HG03457 (cell line): ENCODE measurements around the gene CHID1.
A peak's percentile ranks its signal among the peaks of the same experiment; 100 is the strongest.

ENCODE experiments used
- ATAC-seq: cut with Tn5 transposase; IDR thresholded peaks from one replicate; pipeline ENCODE4 v1.9.1; 2021; ENCODE audit warnings: moderate number of reproducible peaks; ENCODE audit not compliant: unreplicated experiment

The CHID1 gene

GRCh38 chr11:850775-851763, 59.5 kb downstream of the CHID1 start:
- no peak for ATAC-seq

DNA sequence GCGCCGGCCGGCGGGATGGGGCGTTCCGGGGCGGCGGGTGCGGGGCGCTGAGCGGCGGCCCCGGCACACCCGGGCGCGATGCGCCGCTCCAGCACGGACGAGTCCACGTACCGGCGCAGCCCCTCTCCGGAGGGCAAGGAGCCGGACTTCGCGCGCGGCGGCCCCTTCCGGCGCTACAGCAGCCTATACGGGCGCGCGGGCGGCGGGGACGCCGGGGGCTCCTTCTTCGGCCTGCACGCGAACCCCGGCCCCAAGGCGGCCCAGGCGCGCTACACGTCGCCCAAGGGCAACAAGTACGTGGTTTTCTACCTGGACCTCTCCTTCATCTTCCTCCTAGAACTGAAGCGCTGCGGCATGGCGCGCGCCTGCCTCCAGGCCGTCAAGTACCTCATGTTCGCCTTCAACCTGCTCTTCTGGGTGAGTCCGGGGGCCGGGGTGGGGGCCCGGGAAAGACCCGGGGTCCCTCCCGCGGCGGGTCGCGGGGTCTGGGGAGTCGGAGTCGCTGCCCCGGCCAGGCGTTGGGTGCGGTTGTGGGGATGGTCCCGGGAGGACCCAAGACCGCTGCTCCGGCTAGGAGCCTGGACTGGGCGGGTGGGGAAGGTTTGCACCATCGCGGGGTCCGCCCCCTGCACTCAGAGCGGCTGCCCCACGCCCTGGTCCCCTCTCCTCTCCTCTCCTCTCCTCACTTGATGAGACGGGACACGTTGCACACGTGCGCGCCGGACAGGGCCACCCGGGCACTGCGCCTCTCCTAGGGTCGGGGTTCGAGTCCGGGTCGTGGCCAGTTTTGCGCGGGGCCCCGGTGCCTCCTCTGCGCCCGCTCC, 60.4 kb downstream of the CHID1 start:
- no peak for ATAC-seq

- ATAC-seq, result no peak
These were observed 61.3 kb downstream of the CHID1 start for GRCh38 chr11:849104-849824.

- no peak for ATAC-seq
These were observed 62.2 kb downstream of the CHID1 start for GRCh38 chr11:848380-848931.

GRCh38 chr11:847876-848275, 62.7 kb downstream of the CHID1 start:
- ATAC-seq, result no peak

- no peak for ATAC-seq
These were observed 64.0 kb downstream of the CHID1 start for GRCh38 chr11:846496-847098.

DNA sequence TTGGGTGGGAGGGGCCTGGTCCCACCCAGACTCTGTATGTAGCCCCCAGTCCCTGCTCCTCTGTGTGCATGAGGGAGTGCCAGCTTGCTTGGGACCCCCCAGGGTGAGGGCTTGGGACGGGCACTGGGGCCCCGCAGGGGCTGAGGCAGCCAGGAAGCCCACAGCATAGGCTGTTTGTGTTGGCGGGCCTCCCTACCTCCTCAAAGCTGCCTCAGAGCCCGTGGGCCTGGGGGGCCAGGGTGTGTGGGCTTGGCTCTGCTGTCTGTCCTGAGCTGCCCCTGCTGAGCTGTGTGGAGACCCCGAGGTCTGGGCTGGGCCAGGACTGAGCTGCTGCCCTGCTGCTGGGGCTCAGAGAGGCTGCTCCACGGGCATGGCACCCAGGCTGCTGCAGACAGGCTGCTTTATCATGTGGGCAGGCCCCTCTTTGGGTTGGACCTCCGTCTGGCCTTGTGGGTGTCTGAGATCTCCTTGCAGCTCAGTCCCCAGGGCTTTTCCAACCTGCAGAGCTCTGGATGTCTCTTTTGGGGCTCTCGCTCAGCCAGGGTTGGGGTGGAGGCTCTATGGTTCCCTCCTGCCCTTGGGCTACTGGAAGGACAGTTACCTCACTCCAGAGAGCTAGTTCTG, 64.6 kb downstream of the CHID1 start:
- no peak for ATAC-seq

DNA sequence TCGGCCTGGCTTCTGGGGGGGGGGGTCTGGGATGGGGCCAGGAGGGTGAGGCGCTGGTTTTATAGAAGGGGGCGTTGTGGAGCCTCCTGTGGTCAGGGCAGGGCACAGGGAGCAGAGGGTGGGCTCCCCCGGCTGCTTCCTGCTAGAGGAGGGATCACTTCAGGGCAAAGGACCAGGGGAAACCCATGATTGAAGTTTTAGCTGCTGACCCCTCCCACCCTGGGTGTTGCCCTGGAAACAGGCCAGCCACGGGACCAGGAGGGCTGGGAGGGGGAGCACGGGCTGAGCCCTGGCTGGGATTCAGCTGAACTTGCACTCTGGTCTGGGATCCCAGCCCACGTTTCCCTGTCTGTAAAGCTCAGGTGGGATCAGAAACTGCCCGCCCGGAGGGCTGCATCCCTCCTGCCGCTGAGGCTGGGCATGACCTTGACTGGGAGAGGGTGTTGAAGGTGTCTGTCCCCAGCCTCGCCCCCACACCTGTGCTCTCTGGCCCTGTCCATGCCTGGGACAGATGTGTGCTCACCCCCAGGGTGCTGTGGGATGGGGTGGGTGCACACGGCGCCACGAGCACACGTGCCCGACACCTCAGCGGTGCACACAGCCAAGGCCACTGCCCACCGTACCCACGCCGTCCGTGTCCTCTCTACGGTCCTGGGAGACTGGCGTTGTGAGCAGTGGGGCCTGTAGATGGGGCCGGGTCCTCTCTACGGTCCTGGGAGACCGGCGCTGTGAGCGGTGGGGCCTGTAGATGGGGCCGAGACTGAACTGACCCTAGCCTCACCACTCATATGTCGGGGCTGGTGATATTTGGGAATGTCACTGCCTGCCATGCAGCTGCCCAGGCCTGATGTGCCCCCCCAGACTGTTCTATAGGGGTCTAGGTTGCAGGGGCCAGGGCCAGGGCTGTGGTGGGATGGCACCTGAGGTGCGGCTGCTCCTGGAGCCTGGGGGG, 65.6 kb downstream of the CHID1 start:
- ATAC-seq, result no peak

DNA sequence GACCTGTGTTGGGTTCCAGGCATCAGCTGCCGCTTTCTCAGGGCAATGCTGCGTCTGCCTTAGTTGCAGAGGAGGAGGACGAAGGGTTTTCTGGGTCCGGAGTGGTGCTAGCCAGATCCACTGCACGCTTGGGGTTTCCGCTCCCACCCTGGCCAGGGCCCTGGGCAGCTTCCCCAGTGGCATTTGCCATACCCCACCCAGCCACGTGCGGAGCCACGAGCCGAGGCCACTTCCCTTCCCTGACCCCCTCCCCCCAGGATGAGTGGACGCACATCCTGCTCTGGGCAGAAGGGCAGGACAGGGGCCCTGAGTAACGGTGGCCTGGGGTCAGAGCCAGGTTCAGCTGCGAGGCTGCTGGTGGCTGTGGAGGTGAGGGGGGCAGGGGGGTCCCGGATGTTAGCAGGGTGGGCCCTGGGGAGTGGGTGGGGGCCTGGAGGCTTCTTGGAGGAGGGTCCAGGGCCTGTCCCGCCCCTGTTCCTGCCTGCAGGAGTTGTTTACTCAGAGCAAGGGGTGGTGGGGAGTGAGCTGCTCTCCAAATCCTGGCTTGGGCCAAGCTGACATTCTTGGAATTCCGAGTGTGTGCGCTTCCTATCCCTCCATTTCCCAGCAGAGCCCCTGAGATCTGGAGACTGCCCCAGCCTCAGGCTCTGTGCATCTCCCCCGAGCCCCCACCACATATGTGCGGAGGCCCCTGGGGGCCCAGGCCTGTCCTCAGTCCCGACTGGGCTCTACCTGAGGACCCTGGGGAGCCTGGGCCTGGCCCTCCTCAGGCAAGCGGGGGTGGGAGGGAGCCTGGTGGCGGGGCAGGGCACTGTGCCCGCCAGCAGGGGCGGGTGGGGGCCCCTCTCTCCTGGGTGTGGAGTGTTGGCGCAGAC, 66.6 kb downstream of the CHID1 start:
- no peak for ATAC-seq

DNA sequence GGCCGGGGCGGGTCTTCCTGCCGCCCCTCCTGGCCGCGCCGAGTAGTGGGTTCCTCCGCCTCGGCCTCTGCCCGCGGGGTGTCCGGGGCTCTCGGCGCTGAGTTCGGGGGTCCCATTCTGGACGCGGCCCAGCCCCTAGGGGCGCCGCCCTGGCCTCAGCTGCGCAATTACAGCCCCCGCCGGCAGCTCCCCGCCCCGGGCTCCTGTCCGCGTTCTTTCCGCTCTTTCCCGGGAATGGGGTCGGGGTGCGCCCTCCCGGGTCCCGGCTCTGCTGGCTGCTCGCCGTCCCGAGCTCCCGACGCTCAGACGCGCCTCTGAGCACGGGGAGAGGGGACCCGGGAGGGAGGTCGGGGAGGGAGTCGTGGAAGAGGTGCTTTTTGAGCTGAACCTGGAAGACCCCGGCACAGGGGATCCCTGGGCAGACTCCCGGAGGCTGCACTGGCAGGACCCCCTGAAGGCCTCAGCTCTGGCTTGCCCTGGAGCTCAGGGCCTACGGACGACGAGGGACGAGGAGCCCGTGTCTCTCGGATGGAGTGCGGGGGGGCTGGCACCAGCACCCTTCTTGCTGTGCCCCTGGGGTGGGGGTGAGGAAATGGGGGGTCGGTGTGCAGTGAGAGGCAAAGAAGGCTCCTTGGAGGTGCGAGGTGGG, 67.4 kb downstream of the CHID1 start:
- ATAC-seq, result no peak

DNA sequence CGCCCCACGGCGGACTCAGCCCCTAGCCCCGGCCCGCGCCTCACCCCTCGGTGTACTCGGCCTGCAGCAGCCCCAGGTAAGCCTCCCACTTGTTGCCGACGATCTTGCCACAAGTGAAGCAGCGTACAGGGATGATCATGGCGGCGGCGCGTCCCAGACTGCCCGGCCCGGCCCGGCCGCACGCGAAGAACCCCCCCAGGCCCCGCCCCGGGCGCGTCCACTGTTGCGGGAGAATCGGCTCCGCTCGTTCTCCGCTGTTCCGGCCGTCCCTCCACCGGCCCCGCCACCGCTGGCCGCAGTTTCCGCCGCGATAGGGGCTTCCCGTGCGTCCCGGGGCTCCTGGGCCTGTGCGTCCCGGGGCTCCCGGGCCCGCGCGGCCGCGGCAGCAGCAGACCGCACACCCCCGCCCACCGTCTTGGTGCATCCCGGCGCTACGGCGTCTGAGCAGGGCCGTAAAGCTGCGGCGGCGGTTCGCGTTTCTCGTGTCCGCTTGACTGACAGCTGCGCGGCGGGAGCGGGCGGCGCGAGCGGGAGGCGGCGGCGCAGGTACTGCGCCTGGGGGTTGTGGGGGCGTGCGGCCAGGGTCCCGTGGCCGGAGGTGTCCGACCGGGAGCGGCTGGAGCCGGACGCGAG, 68.1 kb downstream of the CHID1 start, which contains the start of the genes POLR2L and TSPAN4:
POLR2L (minus strand) TSS at position 160 of the 633 bp plus-strand sequence; CDS start at position 139, 21 bp downstream.
TSPAN4 (plus strand) TSS at position 483 of the 633 bp plus-strand sequence. CDS start 7,453 bp downstream, outside the sequence.
- peak; percentile 42 for ATAC-seq

- no peak for ATAC-seq
These were observed 68.6 kb downstream of the CHID1 start for GRCh38 chr11:841981-842369.

DNA sequence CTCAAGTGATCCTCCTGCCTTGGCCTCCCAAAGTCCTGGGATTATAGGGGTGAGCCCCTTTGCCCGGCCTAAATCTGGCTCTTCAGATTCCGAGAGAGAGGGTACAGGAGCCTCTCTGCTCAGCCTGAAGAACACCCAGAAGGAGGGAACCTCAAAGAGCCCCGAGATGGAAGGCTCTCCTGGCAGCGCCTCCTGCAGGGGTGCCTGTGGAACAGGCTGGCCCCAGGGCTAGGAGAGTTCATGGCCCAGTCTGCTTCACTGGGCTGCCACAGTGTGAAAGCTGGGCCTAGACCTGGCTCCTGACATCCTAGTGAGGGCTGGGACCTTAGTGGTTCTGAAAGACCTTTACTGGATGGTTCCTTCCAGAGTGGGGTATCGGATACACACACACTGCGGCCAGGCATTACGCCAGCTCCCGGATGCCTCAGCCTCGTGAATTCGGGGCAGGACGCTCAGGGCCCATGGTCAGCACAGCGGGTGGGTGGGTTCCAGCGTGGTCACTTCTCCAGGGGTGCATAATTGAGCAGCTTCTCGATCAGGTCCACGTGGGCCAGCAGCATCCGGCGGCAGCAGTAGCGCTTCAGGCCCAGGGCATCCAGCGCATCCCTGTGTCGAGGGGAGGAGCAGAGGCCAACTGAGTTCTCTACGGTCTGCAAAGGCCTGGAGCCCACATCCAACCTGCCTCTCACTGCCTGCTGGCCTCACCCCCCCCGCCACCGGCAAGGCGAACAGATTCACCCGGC, 70.6 kb downstream of the CHID1 start:
- ATAC-seq, result no peak

- ATAC-seq, result no peak
These were observed 71.4 kb downstream of the CHID1 start for GRCh38 chr11:839280-839623.

- ATAC-seq, result no peak
These were observed 72.0 kb downstream of the CHID1 start for GRCh38 chr11:838441-839279.
